Activated naive CD8-positive, alpha-beta T cell treated with anti-CD3 and anti-CD28 coated beads, Interleukin-2, amount 50 U/mL, for 24 hours (primary cell): ENCODE data around the gene AFF3.

Experiments
- ATAC-seq: fragments of 150-1000 bp; cut with Tn5 transposase; one replicate; pipeline ENCODE4 v1.10.0; 2021
- DNase-seq: peaks from one replicate; pipeline ENCODE4 v3.0.0; 2021
- H3K27ac Mint-ChIP-seq: one replicate; pipeline ENCODE4 v1.8.0; 2021; ENCODE audit warnings: mild to moderate bottlenecking, mixed read lengths
- H3K27me3 Mint-ChIP-seq: one replicate; pipeline ENCODE4 v1.8.0; 2021; ENCODE audit warnings: mixed read lengths
- H3K36me3 Mint-ChIP-seq: one replicate; pipeline ENCODE4 v1.8.0; 2021; ENCODE audit warnings: low read depth, mixed read lengths
- H3K4me1 Mint-ChIP-seq: one replicate; pipeline ENCODE4 v1.8.0; 2021; ENCODE audit warnings: mixed read lengths
- H3K4me3 Mint-ChIP-seq: one replicate; pipeline ENCODE4 v1.8.0; 2021; ENCODE audit warnings: mild to moderate bottlenecking, moderate library complexity, mixed read lengths
- H3K9me3 Mint-ChIP-seq: one replicate; pipeline ENCODE4 v1.8.0; 2021; ENCODE audit warnings: mixed read lengths

AFF3 gene

GRCh38 chr2:99707592-99707991 is 434.8 kb downstream of the AFF3 start:
- no peaks in the 10 kb centered on the region for H3K36me3 Mint-ChIP-seq
- no peaks in the 10 kb centered on the region for H3K4me1 Mint-ChIP-seq
- H3K27me3 Mint-ChIP-seq: no peaks in the 10 kb centered on the region
- H3K27ac Mint-ChIP-seq: no peak overlapping the region
- no peak overlapping the region for H3K4me3 Mint-ChIP-seq
- ATAC-seq (no peak), DNase-seq (no peak)
- H3K9me3 Mint-ChIP-seq: no peaks in the 10 kb centered on the region

- ATAC-seq (no peak), DNase-seq (no peak)
- no peak overlapping the region for H3K27ac Mint-ChIP-seq
- peaks cover under 1% of the 10 kb centered on the region for H3K4me1 Mint-ChIP-seq
- H3K4me3 Mint-ChIP-seq: no peak overlapping the region
- no peaks in the 10 kb centered on the region for H3K36me3 Mint-ChIP-seq
- no peaks in the 10 kb centered on the region for H3K27me3 Mint-ChIP-seq
- no peaks in the 10 kb centered on the region for H3K9me3 Mint-ChIP-seq
These were observed 435.7 kb downstream of the AFF3 start for GRCh38 chr2:99706735-99707134.

- Mint-ChIP-seq H3K4me3 (no peak overlapping the region), H3K4me1 (peaks cover 3% of the 10 kb centered on the region), H3K36me3 (no peaks in the 10 kb centered on the region), H3K27ac (no peak overlapping the region), H3K27me3 (peaks cover 4% of the 10 kb centered on the region), H3K9me3 (no peaks in the 10 kb centered on the region)
- no peak for ATAC-seq
- DNase-seq: no peak
These were observed 440.9 kb downstream of the AFF3 start for GRCh38 chr2:99701503-99701902.

GRCh38 chr2:99700482-99701398 is 441.6 kb downstream of the AFF3 start:
- H3K4me3 Mint-ChIP-seq: no peak overlapping the region
- no peaks in the 10 kb centered on the region for H3K36me3 Mint-ChIP-seq
- no peak overlapping the region for H3K27ac Mint-ChIP-seq
- ATAC-seq: no peak
- H3K9me3 Mint-ChIP-seq: no peaks in the 10 kb centered on the region
- H3K27me3 Mint-ChIP-seq: peaks cover 4% of the 10 kb centered on the region
- no peak for DNase-seq
- H3K4me1 Mint-ChIP-seq: peaks cover 3% of the 10 kb centered on the region

- H3K4me3 Mint-ChIP-seq: no peak overlapping the region
- peaks cover 4% of the 10 kb centered on the region for H3K27me3 Mint-ChIP-seq
- no peak for ATAC-seq
- no peak overlapping the region for H3K27ac Mint-ChIP-seq
- H3K4me1 Mint-ChIP-seq: peaks cover 3% of the 10 kb centered on the region
- no peak for DNase-seq
- no peaks in the 10 kb centered on the region for H3K36me3 Mint-ChIP-seq
- H3K9me3 Mint-ChIP-seq: no peaks in the 10 kb centered on the region
These were observed 443.5 kb downstream of the AFF3 start for GRCh38 chr2:99698896-99699295.

GRCh38 chr2:99697811-99698568 is 444.4 kb downstream of the AFF3 start:
- no peak overlapping the region for H3K4me3 Mint-ChIP-seq
- ATAC-seq: no peak
- no peak for DNase-seq

GRCh38 chr2:99695944-99696253 is 446.5 kb downstream of the AFF3 start:
- H3K9me3 Mint-ChIP-seq: no peaks in the 10 kb centered on the region
- peaks cover 4% of the 10 kb centered on the region for H3K27me3 Mint-ChIP-seq
- no peak for ATAC-seq

More at GRCh38 chr2:99697811-99698568, 444.4 kb downstream of the AFF3 start:
- Mint-ChIP-seq H3K27me3 (peaks cover 4% of the 10 kb centered on the region), H3K36me3 (no peaks in the 10 kb centered on the region), H3K9me3 (no peaks in the 10 kb centered on the region), H3K4me1 (peaks cover 3% of the 10 kb centered on the region), H3K27ac (no peak overlapping the region)

GRCh38 chr2:99695130-99695943 is 447.1 kb downstream of the AFF3 start:
- no peak overlapping the region for H3K4me3 Mint-ChIP-seq
- no peaks in the 10 kb centered on the region for H3K36me3 Mint-ChIP-seq
- ATAC-seq (no peak), DNase-seq (no peak)
- H3K27ac Mint-ChIP-seq: no peak overlapping the region
- H3K27me3 Mint-ChIP-seq: peaks cover 4% of the 10 kb centered on the region
- H3K4me1 Mint-ChIP-seq: no peaks in the 10 kb centered on the region
- no peaks in the 10 kb centered on the region for H3K9me3 Mint-ChIP-seq

More at GRCh38 chr2:99695944-99696253, 446.5 kb downstream of the AFF3 start:
- no peaks in the 10 kb centered on the region for H3K36me3 Mint-ChIP-seq
- no peak overlapping the region for H3K27ac Mint-ChIP-seq
- no peak for DNase-seq
- H3K4me1 Mint-ChIP-seq: no peaks in the 10 kb centered on the region
- no peak overlapping the region for H3K4me3 Mint-ChIP-seq

- Mint-ChIP-seq H3K27me3 (peaks cover under 1% of the 10 kb centered on the region), H3K4me1 (no peaks in the 10 kb centered on the region)
These were observed 448.1 kb downstream of the AFF3 start for GRCh38 chr2:99694331-99694730.

GRCh38 chr2:99692785-99693184 is 449.6 kb downstream of the AFF3 start:
- H3K4me1 Mint-ChIP-seq: no peaks in the 10 kb centered on the region
- no peaks in the 10 kb centered on the region for H3K36me3 Mint-ChIP-seq
- H3K4me3 Mint-ChIP-seq: no peak overlapping the region
- H3K9me3 Mint-ChIP-seq: no peaks in the 10 kb centered on the region
- DNase-seq: no peak
- ATAC-seq: no peak
- H3K27ac Mint-ChIP-seq: no peak overlapping the region
- no peaks in the 10 kb centered on the region for H3K27me3 Mint-ChIP-seq

More at GRCh38 chr2:99694331-99694730, 448.1 kb downstream of the AFF3 start:
- Mint-ChIP-seq H3K36me3 (no peaks in the 10 kb centered on the region), H3K27ac (no peak overlapping the region), H3K4me3 (no peak overlapping the region), H3K9me3 (no peaks in the 10 kb centered on the region)
- DNase-seq: no peak
- ATAC-seq: no peak

- Mint-ChIP-seq H3K27me3 (no peaks in the 10 kb centered on the region), H3K36me3 (no peaks in the 10 kb centered on the region), H3K9me3 (no peaks in the 10 kb centered on the region), H3K4me3 (no peak overlapping the region), H3K4me1 (no peaks in the 10 kb centered on the region), H3K27ac (no peak overlapping the region)
- DNase-seq: no peak
- no peak for ATAC-seq
These were observed 450.5 kb downstream of the AFF3 start for GRCh38 chr2:99691926-99692325.

- Mint-ChIP-seq H3K36me3 (no peaks in the 10 kb centered on the region), H3K4me3 (no peak overlapping the region), H3K4me1 (no peaks in the 10 kb centered on the region), H3K27me3 (no peaks in the 10 kb centered on the region), H3K27ac (no peak overlapping the region), H3K9me3 (no peaks in the 10 kb centered on the region)
- DNase-seq (no peak), ATAC-seq (no peak)
These were observed 453.1 kb downstream of the AFF3 start for GRCh38 chr2:99689145-99689742.

GRCh38 chr2:99688699-99689098 is 453.7 kb downstream of the AFF3 start:
- Mint-ChIP-seq H3K27me3 (no peaks in the 10 kb centered on the region), H3K27ac (no peak overlapping the region)

More at GRCh38 chr2:99688699-99689098, 453.7 kb downstream of the AFF3 start:
- DNase-seq (no peak), ATAC-seq (no peak)
- Mint-ChIP-seq H3K4me1 (no peaks in the 10 kb centered on the region), H3K9me3 (no peaks in the 10 kb centered on the region), H3K36me3 (no peaks in the 10 kb centered on the region), H3K4me3 (no peak overlapping the region)
